Activated T-cell treated with anti-CD3 and anti-CD28 coated beads, Interleukin-2, amount 50 U/mL, for 72 hours (primary cell): ENCODE measurements around the gene DNMT3A. TPM values are rescaled to one million over a fixed set of nuclear protein-coding genes. Genes with fewer than 3 reads are reported as not detected.
A peak's percentile ranks its signal among the peaks of the same experiment; 100 is the strongest.

Source experiments
- ATAC-seq, 2 donors: fragments of 150-1000 bp; cut with Tn5 transposase; replicated peaks in 1 of 2; 2 replicates each; pipeline ENCODE4 v1.10.0; 2021; ENCODE audit warnings: moderate library complexity in 2 of 2, mild to moderate bottlenecking in 1 of 2
- DNase-seq, 2 donors: peaks; one replicate each; pipeline ENCODE4 v3.0.0; 2021 to 2022; ENCODE audit warnings: mixed read lengths in 1 of 2
- H3K27ac Mint-ChIP-seq: one replicate; pipeline ENCODE4 v1.8.0; 2022; ENCODE audit warnings: mild to moderate bottlenecking, moderate library complexity, mixed read lengths
- H3K27me3 Mint-ChIP-seq: one replicate; pipeline ENCODE4 v1.8.0; 2022; ENCODE audit warnings: low read depth, mixed read lengths
- H3K36me3 Mint-ChIP-seq, 2 donors: one replicate each; pipeline ENCODE4 v1.8.0; 2022; ENCODE audit warnings: mixed read lengths in 2 of 2, mild to moderate bottlenecking in 1 of 2; ENCODE audit not compliant: insufficient read depth in 2 of 2
- H3K4me1 Mint-ChIP-seq: one replicate; pipeline ENCODE4 v1.8.0; 2022; ENCODE audit warnings: low read depth, mixed read lengths
- H3K4me3 Mint-ChIP-seq, 2 donors: one replicate each; pipeline ENCODE4 v1.8.0; 2022; ENCODE audit warnings: mild to moderate bottlenecking in 2 of 2, mixed read lengths in 2 of 2, moderate library complexity in 2 of 2
- H3K9me3 Mint-ChIP-seq, 2 donors: one replicate each; pipeline ENCODE4 v1.8.0; 2022; ENCODE audit warnings: mixed read lengths in 2 of 2
- total RNA-seq, 2 donors: library from RNA; stranded (reverse); gene quantifications; one replicate each; pipeline ENCODE4 v1.2.3, GENCODE V29; 2022

The DNMT3A gene
- total RNA-seq, 2 donors from 2014 or later: 90.2 to 108 TPM

- Mint-ChIP-seq H3K27me3 (no peaks in the 10 kb centered on the region), H3K4me3 (no peak overlapping the region), H3K4me1 (peaks cover 40% of the 10 kb centered on the region), H3K27ac (no peak overlapping the region), H3K9me3 (no peaks in the 10 kb centered on the region), H3K36me3 (no peaks in the 10 kb centered on the region)
- DNase-seq (no peak), ATAC-seq (no peak)
Observed at GRCh38 chr2:25349397-25349796, 7.7 kb upstream of the DNMT3A start.

DNA sequence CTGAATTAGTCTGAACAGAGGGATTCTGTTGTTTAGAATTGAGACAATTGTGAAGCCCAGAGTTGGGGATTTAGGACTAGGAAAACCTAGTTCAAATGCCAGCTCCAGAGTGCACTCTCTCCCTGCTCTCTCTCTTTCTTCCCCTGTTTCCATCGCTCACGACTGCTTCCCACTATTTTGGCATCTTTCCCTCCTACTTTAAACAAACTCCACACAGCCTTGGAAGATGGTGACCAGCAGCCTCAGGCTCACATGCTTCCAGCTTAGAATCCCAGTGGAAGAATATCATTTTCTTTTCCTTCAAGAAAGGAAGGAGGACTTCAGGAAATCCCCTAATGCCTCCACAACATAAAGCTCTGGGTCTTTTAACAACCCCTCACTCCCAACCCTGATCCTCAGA, 6.1 kb upstream of the DNMT3A start:
- peak overlapping the region; percentile 35 for H3K27ac Mint-ChIP-seq
- H3K36me3 Mint-ChIP-seq: no peaks in the 10 kb centered on the region
- peaks cover 34% of the 10 kb centered on the region for H3K4me1 Mint-ChIP-seq
- no peak for DNase-seq
- H3K4me3 Mint-ChIP-seq: peak overlapping the region; percentile 36 to 60
- H3K9me3 Mint-ChIP-seq: no peaks in the 10 kb centered on the region
- no peak for ATAC-seq
- no peaks in the 10 kb centered on the region for H3K27me3 Mint-ChIP-seq

GRCh38 chr2:25347205-25347815, 5.6 kb upstream of the DNMT3A start:
- Mint-ChIP-seq H3K9me3 (no peaks in the 10 kb centered on the region), H3K36me3 (peaks cover 0 to 2% of the 10 kb centered on the region in 2 donors), H3K4me1 (peaks cover 28% of the 10 kb centered on the region), H3K27me3 (no peaks in the 10 kb centered on the region), H3K4me3 (peak overlapping the region; percentile 36 to 60), H3K27ac (peak overlapping the region; percentile 13)
- ATAC-seq (peak; percentile 86 to 90), DNase-seq (peak; percentile 61 to 70)

DNA sequence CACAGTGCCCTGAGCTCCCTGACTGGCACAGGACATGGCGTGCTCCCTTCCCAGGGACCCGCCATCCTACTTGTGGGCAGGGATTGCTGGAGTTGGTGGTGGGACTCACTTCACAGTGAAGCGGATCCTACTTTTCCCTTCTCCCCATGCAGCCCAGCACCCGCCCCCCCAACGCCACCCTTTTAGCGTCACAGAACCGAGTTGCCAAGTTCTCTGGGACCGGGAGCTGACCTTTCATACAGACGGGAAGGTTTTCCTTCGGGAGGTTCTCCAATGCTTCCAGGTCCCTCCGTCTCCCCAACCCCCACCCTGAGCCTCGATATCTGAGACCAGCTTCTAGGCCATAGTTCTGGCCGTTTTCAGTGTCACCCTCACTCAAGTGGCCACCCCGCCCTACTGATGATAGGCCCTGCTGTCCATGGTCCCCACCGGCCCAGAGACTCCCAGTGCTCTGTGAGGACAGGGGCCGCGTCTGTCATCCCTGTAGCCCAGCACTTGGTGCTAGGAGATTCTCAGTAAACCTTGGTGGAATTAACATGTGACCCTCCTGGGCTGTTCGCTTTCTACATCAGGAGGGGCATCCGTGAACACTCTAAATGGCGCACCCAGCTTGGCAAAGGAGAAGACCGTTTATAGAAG, 1.6 kb upstream of the DNMT3A start:
- H3K27me3 Mint-ChIP-seq: no peaks in the 10 kb centered on the region
- H3K36me3 Mint-ChIP-seq: peaks cover 0 to 2% of the 10 kb centered on the region in 2 donors
- H3K4me1 Mint-ChIP-seq: peaks cover 38% of the 10 kb centered on the region
- ATAC-seq (no peak), DNase-seq (no peak)
- no peak overlapping the region for H3K27ac Mint-ChIP-seq
- H3K9me3 Mint-ChIP-seq: no peaks in the 10 kb centered on the region
- H3K4me3 Mint-ChIP-seq: peak overlapping the region; percentile 89 to 91

- H3K4me3 Mint-ChIP-seq: peak overlapping the region; percentile 89 to 91
- H3K9me3 Mint-ChIP-seq: no peaks in the 10 kb centered on the region
- H3K27me3 Mint-ChIP-seq: no peaks in the 10 kb centered on the region
- ATAC-seq (peak; percentile 85 to 86), DNase-seq (peak; percentile 89 to 90)
- H3K36me3 Mint-ChIP-seq: peaks cover 0 to 2% of the 10 kb centered on the region in 2 donors
- H3K4me1 Mint-ChIP-seq: peaks cover 38% of the 10 kb centered on the region
- peak overlapping the region; percentile 83 for H3K27ac Mint-ChIP-seq
Observed at GRCh38 chr2:25342372-25343186, 854 bp upstream of the DNMT3A start.

GRCh38 chr2:25341011-25341727, 556 bp downstream of the DNMT3A start:
- Mint-ChIP-seq H3K27me3 (no peaks in the 10 kb centered on the region), H3K4me1 (peaks cover 43% of the 10 kb centered on the region), H3K27ac (no peak overlapping the region), H3K36me3 (peaks cover 0 to 2% of the 10 kb centered on the region in 2 donors), H3K4me3 (no peak overlapping the region), H3K9me3 (no peaks in the 10 kb centered on the region)
- peak in 1 of 2 donors; percentile 51 for DNase-seq
- ATAC-seq: peak; percentile 26 to 28

GRCh38 chr2:25340181-25340921, 1.4 kb downstream of the DNMT3A start:
- H3K4me3 Mint-ChIP-seq: peak overlapping the region; percentile 70 to 79
- no peak overlapping the region for H3K27ac Mint-ChIP-seq
- no peaks in the 10 kb centered on the region for H3K9me3 Mint-ChIP-seq
- peak in 1 of 2 donors; percentile 9 for ATAC-seq
- DNase-seq: no peak
- H3K4me1 Mint-ChIP-seq: peaks cover 47% of the 10 kb centered on the region
- H3K27me3 Mint-ChIP-seq: no peaks in the 10 kb centered on the region
- peaks cover 0 to 2% of the 10 kb centered on the region in 2 donors for H3K36me3 Mint-ChIP-seq

DNA sequence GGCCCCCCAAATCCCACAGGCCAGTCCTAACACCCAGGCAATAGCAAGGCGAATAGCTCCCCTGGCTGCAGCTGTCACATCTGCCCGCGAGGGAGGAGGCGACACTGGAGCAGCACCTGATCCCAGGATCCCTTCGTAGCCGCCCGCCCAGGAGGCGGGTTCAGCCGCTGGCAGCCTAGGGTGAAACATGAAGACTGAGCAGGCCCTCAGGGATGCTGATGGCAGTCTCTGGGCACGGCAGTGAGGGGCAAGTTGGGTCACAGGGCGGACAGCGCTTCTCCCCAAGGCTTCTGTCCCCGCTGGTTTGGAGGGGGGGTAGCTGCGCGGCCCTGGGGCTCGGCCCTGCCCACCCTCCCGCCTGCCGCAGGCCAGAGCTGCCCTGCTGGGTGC, 1.9 kb downstream of the DNMT3A start:
- Mint-ChIP-seq H3K4me1 (peaks cover 47% of the 10 kb centered on the region), H3K27ac (peak overlapping the region; percentile 81), H3K9me3 (no peaks in the 10 kb centered on the region), H3K27me3 (no peaks in the 10 kb centered on the region), H3K36me3 (peaks cover 0 to 2% of the 10 kb centered on the region in 2 donors), H3K4me3 (peak overlapping the region; percentile 70 to 79)
- no peak for DNase-seq
- ATAC-seq: no peak

GRCh38 chr2:25339211-25339674, 2.5 kb downstream of the DNMT3A start:
- Mint-ChIP-seq H3K27me3 (no peaks in the 10 kb centered on the region), H3K9me3 (no peaks in the 10 kb centered on the region), H3K4me1 (peaks cover 51% of the 10 kb centered on the region), H3K36me3 (peaks cover 0 to 2% of the 10 kb centered on the region in 2 donors), H3K4me3 (peak overlapping the region; percentile 70 to 79), H3K27ac (peak overlapping the region; percentile 16)
- ATAC-seq (no peak), DNase-seq (no peak)

- ATAC-seq: no peak
- H3K27ac Mint-ChIP-seq: peak overlapping the region; percentile 42
Observed at GRCh38 chr2:25338401-25338800, 3.3 kb downstream of the DNMT3A start.

GRCh38 chr2:25337891-25338290, 3.8 kb downstream of the DNMT3A start:
- DNase-seq (no peak), ATAC-seq (no peak)
- Mint-ChIP-seq H3K9me3 (no peaks in the 10 kb centered on the region), H3K4me3 (peak overlapping the region; percentile 23 to 69), H3K36me3 (peaks cover 0 to 2% of the 10 kb centered on the region in 2 donors), H3K27ac (peak overlapping the region; percentile 36), H3K27me3 (no peaks in the 10 kb centered on the region), H3K4me1 (peaks cover 62% of the 10 kb centered on the region)

More at GRCh38 chr2:25338401-25338800, 3.3 kb downstream of the DNMT3A start:
- no peaks in the 10 kb centered on the region for H3K9me3 Mint-ChIP-seq
- no peaks in the 10 kb centered on the region for H3K27me3 Mint-ChIP-seq
- peaks cover 57% of the 10 kb centered on the region for H3K4me1 Mint-ChIP-seq
- no peak for DNase-seq
- H3K4me3 Mint-ChIP-seq: peak overlapping the region in 1 of 2 donors; percentile 70
- H3K36me3 Mint-ChIP-seq: peaks cover 0 to 2% of the 10 kb centered on the region in 2 donors

DNA sequence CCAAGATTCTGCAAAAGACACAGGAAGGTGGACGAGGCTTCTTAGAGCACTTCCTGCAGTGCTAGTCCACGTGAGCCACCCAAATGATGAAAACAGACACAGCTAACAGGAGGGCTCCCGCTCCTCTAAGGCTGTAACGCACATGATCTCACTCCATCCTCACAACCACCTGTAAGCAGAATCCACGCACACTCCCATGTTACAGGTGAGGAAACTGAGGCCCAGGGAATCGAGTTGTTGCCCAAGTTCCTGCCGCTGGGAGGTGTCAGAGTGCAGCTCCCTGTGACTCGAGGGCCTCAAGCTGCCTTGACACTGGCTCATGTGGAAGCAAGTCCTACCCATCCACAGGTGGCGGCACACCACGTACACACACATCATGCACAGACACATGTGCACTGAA, 4.4 kb downstream of the DNMT3A start:
- Mint-ChIP-seq H3K27me3 (no peaks in the 10 kb centered on the region), H3K36me3 (no peaks in the 10 kb centered on the region), H3K4me3 (peak overlapping the region; percentile 23 to 69), H3K9me3 (no peaks in the 10 kb centered on the region), H3K27ac (peak overlapping the region; percentile 36), H3K4me1 (peaks cover 68% of the 10 kb centered on the region)
- DNase-seq (no peak), ATAC-seq (no peak)
